GM21423 (cell line): Measurements from ENCODE around the gene FRMD7.
"Not testable (repeated sequence)": the region's sequence is repeated elsewhere in the genome, so short reads cannot be mapped to it uniquely, and the experiment has no call there.

Source experiments
- ATAC-seq: cut with Tn5 transposase; IDR thresholded peaks from one replicate; pipeline ENCODE4 v1.9.1; 2021; ENCODE audit warnings: mild to moderate bottlenecking, moderate library complexity; ENCODE audit not compliant: unreplicated experiment

Gene FRMD7

GRCh38 chrX:132094164-132094563, 33.7 kb downstream of the FRMD7 start:
- ATAC-seq = no peak

GRCh38 chrX:132093239-132093860, 34.5 kb downstream of the FRMD7 start:
- no peak for ATAC-seq

GRCh38 chrX:132092439-132093065, 35.3 kb downstream of the FRMD7 start:
- peak; percentile 51 for ATAC-seq

DNA sequence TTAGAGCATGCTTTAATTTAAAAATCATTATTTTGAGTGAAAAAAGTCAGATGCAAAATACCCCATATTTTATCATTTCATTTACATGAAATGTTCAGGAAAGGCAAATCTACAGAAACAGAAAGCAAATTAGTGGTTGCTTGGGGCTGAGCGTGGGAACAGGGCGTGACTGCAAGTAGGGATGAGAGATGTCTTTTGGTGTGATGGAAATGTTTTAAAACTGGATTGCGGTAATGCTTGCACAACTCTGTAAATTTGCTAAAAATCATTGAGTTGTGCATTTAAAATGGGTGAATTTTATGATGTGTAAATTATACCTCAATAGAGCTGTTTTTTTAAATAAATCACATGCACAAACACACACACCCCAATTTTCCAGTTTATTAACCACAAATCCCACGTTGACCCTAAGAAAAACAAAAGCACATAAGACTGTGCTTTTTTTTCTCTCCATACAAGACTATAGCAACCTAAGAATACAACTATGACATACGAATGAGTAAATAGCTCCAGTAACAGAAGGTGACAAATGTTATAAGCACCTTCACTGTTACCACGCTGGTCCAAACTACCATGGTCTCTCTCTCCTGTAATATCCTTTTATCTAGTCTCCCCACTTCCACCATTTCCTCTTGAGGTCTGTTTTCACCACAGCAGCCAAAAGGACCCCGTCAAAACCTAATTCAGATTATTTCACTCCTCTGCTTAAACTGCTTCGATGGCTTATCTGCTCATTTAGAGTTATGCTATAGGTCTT, 37.2 kb downstream of the FRMD7 start:
- no peak for ATAC-seq

GRCh38 chrX:132088864-132089263, 39.0 kb downstream of the FRMD7 start:
- no peak for ATAC-seq

- no peak for ATAC-seq
Observed at GRCh38 chrX:132086672-132087071, 41.1 kb downstream of the FRMD7 start.

DNA sequence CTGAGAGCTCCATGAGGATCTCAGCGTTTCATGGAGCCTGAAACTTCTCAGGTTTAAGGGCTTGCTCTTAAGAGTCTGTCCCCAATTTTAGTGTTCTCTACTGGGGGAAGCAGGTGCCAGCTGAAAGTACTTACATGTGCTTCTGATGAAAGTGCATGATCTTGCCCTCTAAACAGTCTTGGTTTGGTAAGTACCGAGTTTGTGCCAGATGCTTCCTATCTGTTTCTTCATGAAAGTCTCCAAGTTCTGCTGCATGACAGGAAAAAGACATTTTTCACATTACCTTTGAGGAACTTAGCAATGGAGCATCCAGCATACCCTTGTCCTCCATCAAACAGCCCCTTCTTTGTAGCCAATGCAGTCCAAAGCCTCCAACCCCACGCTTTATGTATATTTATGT, 42.0 kb downstream of the FRMD7 start:
- no peak for ATAC-seq

- ATAC-seq = no peak
Observed at GRCh38 chrX:132077912-132078311, 49.9 kb downstream of the FRMD7 start.

DNA sequence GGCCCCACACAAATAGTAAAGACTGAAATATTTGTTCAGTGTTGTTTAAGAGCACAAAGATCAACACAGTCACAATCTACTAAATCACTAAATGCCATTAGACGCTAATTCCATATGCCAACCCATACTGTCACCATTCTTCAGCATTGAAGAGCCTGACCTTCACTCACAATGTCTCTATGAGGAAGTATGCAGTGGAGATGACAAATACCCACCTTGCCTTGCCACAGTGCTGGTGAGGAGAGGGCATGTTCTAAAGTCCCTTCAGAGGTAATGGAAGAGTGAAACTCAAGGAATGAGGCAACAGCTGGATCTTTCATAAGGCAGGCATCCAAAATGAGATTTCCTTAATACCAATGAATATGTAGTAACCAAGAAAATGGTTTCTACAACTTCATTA, 50.4 kb downstream of the FRMD7 start:
- ATAC-seq = no peak

DNA sequence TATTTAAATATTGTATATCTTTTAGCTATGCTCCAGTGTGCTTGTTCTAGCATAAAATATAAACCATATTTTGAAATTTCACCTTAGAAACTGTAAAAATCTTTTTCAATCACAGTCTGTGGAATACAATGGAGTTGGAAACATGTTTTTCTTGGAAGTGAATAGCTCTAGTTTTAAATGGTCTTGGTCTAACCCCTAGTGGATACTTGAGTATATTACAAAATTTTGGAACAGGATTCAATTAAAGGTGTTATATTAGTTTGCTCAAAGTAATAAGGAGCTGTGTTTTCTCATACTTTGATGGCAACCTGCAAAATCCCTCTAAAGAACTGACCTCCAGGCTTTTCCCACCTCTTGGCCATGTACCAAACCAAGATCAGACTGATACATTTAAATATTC, 56.6 kb downstream of the FRMD7 start:
- ATAC-seq = no peak

- ATAC-seq = no peak
Observed at GRCh38 chrX:132068405-132068804, 59.4 kb downstream of the FRMD7 start.

DNA sequence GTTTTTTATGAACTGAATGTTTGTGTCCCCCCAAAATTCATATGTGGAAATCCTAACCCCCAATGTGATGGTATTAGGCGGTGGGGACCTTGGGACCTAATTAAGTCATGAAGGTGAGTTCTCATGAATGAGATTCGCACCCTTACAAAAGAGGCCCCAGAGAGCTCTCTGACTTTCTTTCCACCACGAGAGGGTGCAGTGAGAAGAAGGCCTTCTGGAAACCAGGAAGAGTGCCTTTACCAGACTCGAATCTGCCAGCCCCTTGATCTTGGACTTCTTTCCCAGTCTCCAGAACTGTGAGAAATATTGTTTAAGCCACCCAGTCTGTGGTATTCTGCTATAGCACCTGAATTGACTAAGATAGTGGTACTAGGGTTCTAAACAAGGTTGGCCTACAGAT, 64.0 kb downstream of the FRMD7 start:
- ATAC-seq = no peak

DNA sequence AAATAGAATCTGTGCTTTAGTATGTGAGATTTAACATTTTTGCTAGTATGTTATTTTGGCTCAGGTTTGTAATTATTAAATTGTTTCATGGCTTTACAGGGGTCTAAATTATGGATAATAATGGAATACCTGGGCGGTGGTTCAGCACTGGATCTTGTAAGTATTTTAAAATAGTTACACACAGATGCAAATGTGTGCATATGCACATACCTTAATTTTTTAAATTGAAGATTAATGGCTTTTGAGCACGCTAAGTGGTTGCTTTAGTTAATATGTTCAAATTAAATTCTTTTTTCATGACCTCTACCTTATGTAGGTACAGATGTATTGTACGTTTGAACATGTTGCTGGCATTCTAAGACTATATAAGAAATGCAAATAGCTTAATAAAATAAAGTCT, 64.5 kb downstream of the FRMD7 start:
- no peak for ATAC-seq

DNA sequence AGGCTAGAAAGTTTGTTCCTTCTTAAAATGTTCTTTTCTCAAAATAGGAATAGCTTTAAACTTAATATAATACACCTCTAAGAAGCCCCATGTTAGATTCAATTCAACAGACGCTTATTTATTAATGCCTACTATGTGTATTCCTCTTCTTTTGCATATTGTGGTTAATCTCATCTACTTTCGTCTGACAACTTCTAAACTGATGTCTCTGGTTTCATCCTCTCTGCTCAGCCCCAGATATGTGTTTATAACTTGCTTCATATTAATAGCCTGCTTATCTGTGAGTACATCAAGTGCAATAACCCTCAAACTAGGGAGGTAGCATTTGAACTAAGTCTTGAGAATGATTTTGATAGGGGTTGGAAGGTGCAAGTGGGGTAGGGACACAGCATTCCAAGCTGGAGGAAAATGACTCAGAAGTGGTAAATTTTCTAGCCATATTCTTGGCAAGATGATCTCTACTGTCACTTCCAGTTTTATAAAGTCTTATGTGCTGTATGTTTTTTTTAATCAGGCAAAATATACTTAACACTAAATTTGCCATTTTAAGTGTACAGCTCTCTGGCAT, 67.8 kb downstream of the FRMD7 start:
- no peak for ATAC-seq

- ATAC-seq = no peak
Observed at GRCh38 chrX:132058975-132059374, 68.8 kb downstream of the FRMD7 start.

DNA sequence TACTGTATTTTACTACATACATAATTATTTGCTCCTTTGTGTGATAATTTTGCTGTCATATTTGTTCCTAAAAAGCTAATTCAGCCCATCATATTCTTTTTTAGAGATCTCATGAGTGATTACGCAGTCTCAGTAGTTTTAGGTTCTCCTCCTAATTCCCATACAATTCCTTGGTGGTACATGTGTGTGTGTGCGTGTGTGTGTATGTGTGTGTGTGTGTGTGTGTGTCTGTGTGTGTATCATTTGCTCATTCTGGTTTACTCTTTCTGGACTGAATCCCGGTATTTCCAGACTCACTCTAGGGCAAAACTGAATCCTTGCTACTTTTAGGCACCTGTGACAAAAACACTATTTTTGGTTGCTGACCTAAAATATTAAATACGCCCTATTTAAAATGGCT, 69.8 kb downstream of the FRMD7 start:
- no peak for ATAC-seq

DNA sequence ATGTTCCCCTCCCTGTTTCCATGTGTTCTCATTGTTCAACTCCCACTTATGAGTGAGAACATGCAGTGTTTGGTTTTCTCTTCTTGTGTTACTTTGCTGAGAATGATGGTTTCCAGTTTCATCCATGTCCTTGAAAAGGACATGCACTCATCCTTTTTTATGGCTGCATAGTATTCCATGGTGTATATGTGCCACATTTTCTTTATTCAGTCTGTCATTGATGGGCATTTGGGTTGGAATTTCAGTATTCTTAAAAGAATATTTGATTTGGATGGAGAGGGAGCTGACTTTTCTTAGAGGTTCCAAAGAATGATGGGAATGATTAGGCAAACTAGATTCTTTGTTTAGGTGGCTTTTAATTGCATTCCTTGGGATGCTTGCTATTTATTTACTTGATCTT, 76.0 kb downstream of the FRMD7 start:
- ATAC-seq = not testable (repeated sequence)

DNA sequence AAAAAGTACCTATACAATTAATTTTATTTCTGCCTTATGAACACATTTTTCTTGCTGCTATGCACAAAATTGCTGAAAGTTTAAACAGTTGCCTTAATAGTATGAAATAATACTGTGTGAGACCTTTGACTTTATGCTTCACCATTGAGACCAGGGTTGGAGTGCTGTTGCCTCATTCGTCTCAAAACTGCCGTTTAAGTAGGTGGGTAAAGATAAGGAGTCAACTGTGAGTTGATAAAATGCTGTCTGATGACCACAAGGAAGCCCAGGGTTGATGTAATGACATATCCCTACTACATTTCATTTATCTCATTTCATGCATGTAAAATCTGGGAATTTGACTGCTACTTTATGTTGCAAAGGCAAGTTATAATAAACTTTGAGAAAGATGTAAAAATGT, 81.3 kb downstream of the FRMD7 start:
- ATAC-seq = no peak

- no peak for ATAC-seq
Observed at GRCh38 chrX:132045456-132045855, 82.4 kb downstream of the FRMD7 start.

GRCh38 chrX:132044953-132045352, 82.9 kb downstream of the FRMD7 start:
- no peak for ATAC-seq

DNA sequence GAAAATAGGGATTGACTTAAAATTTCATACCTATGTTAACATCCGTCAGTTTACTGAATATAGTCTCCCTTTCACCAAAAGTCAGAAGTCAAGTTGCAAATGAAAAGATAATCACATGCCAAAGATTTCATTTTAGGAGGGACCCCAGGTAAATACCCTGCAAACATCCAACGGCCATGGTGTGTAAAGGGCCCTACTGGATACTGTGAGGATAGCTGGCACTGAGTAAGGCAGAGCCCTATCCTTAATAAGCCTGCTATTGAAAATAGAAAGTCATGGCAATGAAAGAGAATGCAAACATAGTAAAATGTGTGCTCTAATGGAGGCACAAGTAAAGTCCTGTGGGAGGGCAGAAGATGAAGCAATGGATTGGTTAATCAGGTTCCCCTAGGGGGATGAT, 83.8 kb downstream of the FRMD7 start:
- no peak for ATAC-seq

GRCh38 chrX:132041015-132041414, 86.8 kb downstream of the FRMD7 start:
- no peak for ATAC-seq
